ENCODE data around the gene PASD1.
A peak's percentile ranks its signal among the peaks of the same experiment; 100 is the strongest.
"Not testable (repeated sequence)": the region's sequence is repeated elsewhere in the genome, so short reads cannot be mapped to it uniquely, and the experiment has no call there.

Gene PASD1

GRCh38 chrX:151687635-151688034 is 124.2 kb downstream of the PASD1 start:
- H3K4me3 Mint-ChIP-seq: no peak overlapping the region
- DNase-seq: no peak
- H3K27ac Mint-ChIP-seq: no peak overlapping the region
- no peaks in the 10 kb centered on the region for H3K4me1 Mint-ChIP-seq
- H3K9me3 Mint-ChIP-seq: no peaks in the 10 kb centered on the region
- no peak for ATAC-seq
- peaks cover 10% of the 10 kb centered on the region for H3K27me3 Mint-ChIP-seq

GRCh38 chrX:151688695-151689094 is 125.2 kb downstream of the PASD1 start:
- H3K4me3 Mint-ChIP-seq: no peak overlapping the region
- H3K27me3 Mint-ChIP-seq: peaks cover 8% of the 10 kb centered on the region
- ATAC-seq: no peak
- no peak for DNase-seq
- no peaks in the 10 kb centered on the region for H3K9me3 Mint-ChIP-seq
- no peak overlapping the region for H3K27ac Mint-ChIP-seq
- H3K4me1 Mint-ChIP-seq: no peaks in the 10 kb centered on the region

- no peak overlapping the region for H3K4me3 Mint-ChIP-seq
- H3K27me3 Mint-ChIP-seq: peaks cover 38% of the 10 kb centered on the region
- DNase-seq: no peak
- H3K9me3 Mint-ChIP-seq: no peaks in the 10 kb centered on the region
- no peak overlapping the region for H3K27ac Mint-ChIP-seq
- no peak for ATAC-seq
- H3K4me1 Mint-ChIP-seq: no peaks in the 10 kb centered on the region
Observed at GRCh38 chrX:151692825-151693224, 129.3 kb downstream of the PASD1 start.

GRCh38 chrX:151694121-151694520 is 130.6 kb downstream of the PASD1 start:
- no peaks in the 10 kb centered on the region for H3K9me3 Mint-ChIP-seq
- no peak for ATAC-seq
- H3K4me1 Mint-ChIP-seq: no peaks in the 10 kb centered on the region
- H3K27ac Mint-ChIP-seq: no peak overlapping the region
- no peak overlapping the region for H3K4me3 Mint-ChIP-seq
- peaks cover 39% of the 10 kb centered on the region for H3K27me3 Mint-ChIP-seq
- DNase-seq: no peak

- H3K4me3 Mint-ChIP-seq: no peak within 1 kb of the TSS
- peak within 1 kb of the TSS in 1 of 2 donors; percentile 80 for H3K27ac Mint-ChIP-seq
- no peaks in the 10 kb centered on the region for H3K4me1 Mint-ChIP-seq
- no peaks in the 10 kb centered on the region for H3K9me3 Mint-ChIP-seq
- DNase-seq (no peak), ATAC-seq (no peak)
- peaks cover 39% of the 10 kb centered on the region for H3K27me3 Mint-ChIP-seq
Observed at GRCh38 chrX:151694661-151695582, 131.4 kb downstream of the PASD1 start, which contains the start of gene PRRG3. Gene PRRG3, plus strand, starts transcription at chrX:151695458. Its CDS starts 3,357 bp downstream, at chrX:151698815.

- DNase-seq: no peak
- H3K4me1 Mint-ChIP-seq: no peaks in the 10 kb centered on the region
- peaks cover 39% of the 10 kb centered on the region for H3K27me3 Mint-ChIP-seq
- no peaks in the 10 kb centered on the region for H3K9me3 Mint-ChIP-seq
- no peak overlapping the region for H3K4me3 Mint-ChIP-seq
- ATAC-seq: no peak
- H3K27ac Mint-ChIP-seq: peak overlapping the region in 1 of 2 donors; percentile 80
Observed at GRCh38 chrX:151695583-151696340, 132.3 kb downstream of the PASD1 start.

GRCh38 chrX:151697082-151697481 is 133.6 kb downstream of the PASD1 start:
- H3K27me3 Mint-ChIP-seq: peaks cover 39% of the 10 kb centered on the region
- ATAC-seq, H3K27ac Mint-ChIP-seq, H3K4me1 Mint-ChIP-seq, H3K4me3 Mint-ChIP-seq, DNase-seq, H3K9me3 Mint-ChIP-seq: not testable (repeated sequence)

- H3K9me3 Mint-ChIP-seq: no peaks in the 10 kb centered on the region
- H3K4me1 Mint-ChIP-seq: no peaks in the 10 kb centered on the region
- H3K27me3 Mint-ChIP-seq: peaks cover 39% of the 10 kb centered on the region
- no peak overlapping the region for H3K4me3 Mint-ChIP-seq
- DNase-seq (no peak), ATAC-seq (no peak)
- no peak overlapping the region for H3K27ac Mint-ChIP-seq
Observed at GRCh38 chrX:151697522-151697921, 134.0 kb downstream of the PASD1 start.

GRCh38 chrX:151698485-151698884 is 135.0 kb downstream of the PASD1 start:
- H3K27me3 Mint-ChIP-seq: peaks cover 33% of the 10 kb centered on the region
- no peak for ATAC-seq

GRCh38 chrX:151699746-151700145 is 136.3 kb downstream of the PASD1 start:
- Mint-ChIP-seq H3K9me3 (no peaks in the 10 kb centered on the region), H3K4me3 (no peak overlapping the region), H3K4me1 (no peaks in the 10 kb centered on the region), H3K27ac (no peak overlapping the region), H3K27me3 (peaks cover 27% of the 10 kb centered on the region)
- ATAC-seq (no peak), DNase-seq (no peak)

More at GRCh38 chrX:151698485-151698884, 135.0 kb downstream of the PASD1 start:
- DNase-seq: no peak
- no peaks in the 10 kb centered on the region for H3K4me1 Mint-ChIP-seq
- no peak overlapping the region for H3K27ac Mint-ChIP-seq
- H3K9me3 Mint-ChIP-seq: no peaks in the 10 kb centered on the region
- H3K4me3 Mint-ChIP-seq: no peak overlapping the region

GRCh38 chrX:151700581-151700980 is 137.1 kb downstream of the PASD1 start:
- Mint-ChIP-seq H3K4me1 (no peaks in the 10 kb centered on the region), H3K4me3 (no peak overlapping the region), H3K9me3 (no peaks in the 10 kb centered on the region), H3K27me3 (peaks cover 23% of the 10 kb centered on the region), H3K27ac (no peak overlapping the region)
- ATAC-seq: no peak
- no peak for DNase-seq

- H3K9me3 Mint-ChIP-seq: no peaks in the 10 kb centered on the region
- DNase-seq (no peak), ATAC-seq (no peak)
- no peaks in the 10 kb centered on the region for H3K4me1 Mint-ChIP-seq
- no peak overlapping the region for H3K27ac Mint-ChIP-seq
- H3K27me3 Mint-ChIP-seq: peaks cover 18% of the 10 kb centered on the region
- no peak overlapping the region for H3K4me3 Mint-ChIP-seq
Observed at GRCh38 chrX:151701071-151701470, 137.6 kb downstream of the PASD1 start.

GRCh38 chrX:151701531-151701930 is 138.1 kb downstream of the PASD1 start:
- H3K9me3 Mint-ChIP-seq: no peaks in the 10 kb centered on the region
- H3K27me3 Mint-ChIP-seq: peaks cover 14% of the 10 kb centered on the region
- no peak for ATAC-seq
- no peaks in the 10 kb centered on the region for H3K4me1 Mint-ChIP-seq
- DNase-seq: no peak
- no peak overlapping the region for H3K4me3 Mint-ChIP-seq
- H3K27ac Mint-ChIP-seq: no peak overlapping the region

GRCh38 chrX:151702026-151702714 is 138.7 kb downstream of the PASD1 start:
- H3K4me3 Mint-ChIP-seq: no peak overlapping the region
- no peaks in the 10 kb centered on the region for H3K4me1 Mint-ChIP-seq
- ATAC-seq (no peak), DNase-seq (no peak)
- H3K27me3 Mint-ChIP-seq: peaks cover 7% of the 10 kb centered on the region
- H3K27ac Mint-ChIP-seq: no peak overlapping the region
- H3K9me3 Mint-ChIP-seq: no peaks in the 10 kb centered on the region

GRCh38 chrX:151702741-151703340 is 139.4 kb downstream of the PASD1 start:
- Mint-ChIP-seq H3K4me3 (no peak overlapping the region), H3K27ac (no peak overlapping the region), H3K4me1 (no peaks in the 10 kb centered on the region), H3K27me3 (peaks cover under 1% of the 10 kb centered on the region), H3K9me3 (no peaks in the 10 kb centered on the region)
- no peak for DNase-seq
- ATAC-seq: no peak
